NB4 (cell line): ENCODE results near the gene ANTXR1.

Experiments
- DNase-seq: peaks from one replicate; pipeline ENCODE4 v3.0.0; 2010; ENCODE audit warnings: low read depth
- H3K4me3 ChIP-seq: one replicate; pipeline ENCODE4 v1.5.1; 2011; ENCODE audit warnings: mild to moderate bottlenecking, low read depth, low read length, moderate library complexity
- MAX ChIP-seq: IDR thresholded peaks from 2 replicates; pipeline ENCODE4 v1.6.1; 2011; ENCODE audit warnings: low read depth, low read length
- MYC ChIP-seq: IDR thresholded peaks from 2 replicates; pipeline ENCODE4 v1.6.1; 2011; ENCODE audit warnings: low read depth, low read length
- POLR2A ChIP-seq: IDR thresholded peaks from 2 replicates; pipeline ENCODE4 v1.6.1; 2011; ENCODE audit warnings: mild to moderate bottlenecking; ENCODE audit not compliant: insufficient read length; ENCODE audit errors: extremely low read depth
- TF ChIP-seq, protein P1 (sequence below): IDR thresholded peaks from one replicate; pipeline ENCODE4 v1.5.1; 2012; ENCODE audit warnings: low read depth, low read length

The ANTXR1 gene

GRCh38 chr2:68993660-68994059 lies 19.3 kb upstream of the ANTXR1 start:
- no peak for DNase-seq
- TF ChIP-seq MAX (no peak), POLR2A (no peak), MYC (no peak)
- TF ChIP-seq, protein P1, sequence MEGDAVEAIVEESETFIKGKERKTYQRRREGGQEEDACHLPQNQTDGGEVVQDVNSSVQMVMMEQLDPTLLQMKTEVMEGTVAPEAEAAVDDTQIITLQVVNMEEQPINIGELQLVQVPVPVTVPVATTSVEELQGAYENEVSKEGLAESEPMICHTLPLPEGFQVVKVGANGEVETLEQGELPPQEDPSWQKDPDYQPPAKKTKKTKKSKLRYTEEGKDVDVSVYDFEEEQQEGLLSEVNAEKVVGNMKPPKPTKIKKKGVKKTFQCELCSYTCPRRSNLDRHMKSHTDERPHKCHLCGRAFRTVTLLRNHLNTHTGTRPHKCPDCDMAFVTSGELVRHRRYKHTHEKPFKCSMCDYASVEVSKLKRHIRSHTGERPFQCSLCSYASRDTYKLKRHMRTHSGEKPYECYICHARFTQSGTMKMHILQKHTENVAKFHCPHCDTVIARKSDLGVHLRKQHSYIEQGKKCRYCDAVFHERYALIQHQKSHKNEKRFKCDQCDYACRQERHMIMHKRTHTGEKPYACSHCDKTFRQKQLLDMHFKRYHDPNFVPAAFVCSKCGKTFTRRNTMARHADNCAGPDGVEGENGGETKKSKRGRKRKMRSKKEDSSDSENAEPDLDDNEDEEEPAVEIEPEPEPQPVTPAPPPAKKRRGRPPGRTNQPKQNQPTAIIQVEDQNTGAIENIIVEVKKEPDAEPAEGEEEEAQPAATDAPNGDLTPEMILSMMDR, result no peak
- H3K4me3 ChIP-seq, result no peak overlapping the region

GRCh38 chr2:68994864-68995263 lies 18.1 kb upstream of the ANTXR1 start:
- no peak for DNase-seq
- TF ChIP-seq MYC, result no peak
- no peak for TF ChIP-seq MAX
- TF ChIP-seq POLR2A, result no peak
- TF ChIP-seq, protein P1, result no peak
- no peak overlapping the region for H3K4me3 ChIP-seq

DNA sequence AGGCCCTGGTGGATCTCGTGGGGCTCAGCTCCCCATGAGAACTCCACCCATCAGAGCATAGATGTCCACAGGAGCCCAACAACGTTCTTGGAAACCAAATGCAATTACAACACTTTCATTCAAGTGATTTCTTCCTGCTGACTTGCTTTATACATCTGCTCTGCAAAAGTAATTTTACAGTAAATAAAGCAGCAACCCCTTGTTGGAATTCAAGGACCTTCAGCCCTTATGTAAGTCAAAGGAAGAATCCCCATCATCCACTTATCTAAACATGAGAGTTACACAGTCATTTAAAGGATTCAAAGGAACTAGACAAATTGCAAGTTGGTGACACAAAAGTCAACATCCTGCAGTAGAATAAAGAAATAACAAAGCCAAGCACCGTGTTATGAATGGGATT lies 17.1 kb upstream of the ANTXR1 start:
- TF ChIP-seq, protein P1, result no peak
- TF ChIP-seq MAX (no peak), MYC (no peak), POLR2A (no peak)
- no peak for DNase-seq
- H3K4me3 ChIP-seq, result no peak overlapping the region

DNA sequence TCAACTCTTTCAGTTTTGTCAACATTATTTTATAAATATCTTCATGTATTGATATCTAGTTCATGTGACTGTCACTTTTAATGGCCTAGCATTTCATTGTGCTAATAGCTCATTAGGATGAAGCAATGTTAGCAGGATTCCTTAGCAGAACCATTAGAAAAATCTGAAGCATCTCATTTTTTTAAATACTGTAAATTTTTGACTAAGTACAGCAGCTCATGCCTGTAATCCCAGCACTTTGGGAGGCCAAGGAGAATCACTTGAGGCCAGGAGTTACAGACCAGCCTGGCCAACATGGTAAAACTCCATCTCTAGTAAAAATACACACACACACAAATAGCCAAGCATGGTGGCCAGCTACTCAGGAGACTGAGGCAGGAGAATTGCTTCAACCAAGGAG lies 15.6 kb upstream of the ANTXR1 start:
- no peak overlapping the region for H3K4me3 ChIP-seq
- DNase-seq, result no peak
- TF ChIP-seq POLR2A (no peak), MYC (no peak), MAX (no peak)
- TF ChIP-seq, protein P1, result no peak

GRCh38 chr2:69001879-69002278 lies 11.1 kb upstream of the ANTXR1 start:
- TF ChIP-seq MAX, result no peak
- no peak for TF ChIP-seq POLR2A
- no peak for TF ChIP-seq MYC
- TF ChIP-seq, protein P1, result no peak
- DNase-seq, result no peak

DNA sequence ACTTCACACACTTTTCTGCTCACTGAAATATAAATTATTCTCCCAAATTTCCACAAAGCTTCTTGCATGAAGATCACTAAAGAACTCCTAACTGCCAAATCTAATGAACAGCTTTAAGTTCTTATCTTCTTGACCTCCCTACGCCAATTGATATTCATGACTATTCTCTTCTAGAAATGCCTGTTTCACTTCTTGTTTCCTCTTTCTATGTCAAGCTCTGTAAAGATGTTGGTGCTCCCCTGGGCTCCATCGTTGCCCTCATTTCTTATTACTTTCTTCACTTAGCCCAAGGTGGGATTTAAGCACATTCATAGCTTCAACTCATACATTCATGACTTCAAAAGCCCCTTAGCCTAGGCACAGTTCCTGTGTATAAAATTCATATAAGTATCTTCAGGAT lies 9.2 kb upstream of the ANTXR1 start:
- TF ChIP-seq, protein P1, result no peak
- TF ChIP-seq MAX, result no peak
- DNase-seq, result no peak
- no peak overlapping the region for H3K4me3 ChIP-seq

More at GRCh38 chr2:69001879-69002278, 11.1 kb upstream of the ANTXR1 start:
- H3K4me3 ChIP-seq, result no peak overlapping the region
